IPS-18c (cell line): ENCODE data around the gene SMCO1.
"Not testable (repeated sequence)": the region's sequence is repeated elsewhere in the genome, so short reads cannot be mapped to it uniquely, and the experiment has no call there.

Experiments used
- H3K4me3 ChIP-seq: 2 replicates; pipeline ENCODE4 v1.7.0; 2013; ENCODE audit warnings: low read depth, mild to moderate bottlenecking, low read length, moderate library complexity; ENCODE audit not compliant: insufficient read depth
- H3K9me3 ChIP-seq: one replicate; pipeline ENCODE4 v1.6.1; 2013; ENCODE audit warnings: mild to moderate bottlenecking, low read length, moderate library complexity; ENCODE audit not compliant: control insufficient read depth, insufficient read depth

The SMCO1 gene

DNA sequence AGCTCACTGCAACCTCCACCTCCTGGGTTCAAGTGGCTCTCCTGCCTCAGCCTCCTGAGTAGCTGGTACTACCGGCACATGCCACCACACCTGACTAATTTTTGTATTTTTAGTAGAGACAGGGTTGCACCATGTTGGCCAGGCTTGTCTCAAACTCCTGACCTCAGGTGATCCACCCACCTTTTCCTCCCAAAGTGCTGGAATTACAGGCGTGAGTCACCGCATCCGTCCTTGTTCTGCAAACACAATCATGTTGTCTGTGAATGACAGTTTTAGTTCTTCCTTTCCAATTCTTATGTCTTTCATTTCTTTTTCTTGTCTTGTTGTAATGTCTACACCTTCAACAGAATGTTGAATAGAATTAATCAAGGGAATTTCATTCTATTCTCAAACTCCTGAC is 16.3 kb upstream of the SMCO1 start:
- no peaks in the 10 kb centered on the region for H3K9me3 ChIP-seq
- no peak overlapping the region for H3K4me3 ChIP-seq

DNA sequence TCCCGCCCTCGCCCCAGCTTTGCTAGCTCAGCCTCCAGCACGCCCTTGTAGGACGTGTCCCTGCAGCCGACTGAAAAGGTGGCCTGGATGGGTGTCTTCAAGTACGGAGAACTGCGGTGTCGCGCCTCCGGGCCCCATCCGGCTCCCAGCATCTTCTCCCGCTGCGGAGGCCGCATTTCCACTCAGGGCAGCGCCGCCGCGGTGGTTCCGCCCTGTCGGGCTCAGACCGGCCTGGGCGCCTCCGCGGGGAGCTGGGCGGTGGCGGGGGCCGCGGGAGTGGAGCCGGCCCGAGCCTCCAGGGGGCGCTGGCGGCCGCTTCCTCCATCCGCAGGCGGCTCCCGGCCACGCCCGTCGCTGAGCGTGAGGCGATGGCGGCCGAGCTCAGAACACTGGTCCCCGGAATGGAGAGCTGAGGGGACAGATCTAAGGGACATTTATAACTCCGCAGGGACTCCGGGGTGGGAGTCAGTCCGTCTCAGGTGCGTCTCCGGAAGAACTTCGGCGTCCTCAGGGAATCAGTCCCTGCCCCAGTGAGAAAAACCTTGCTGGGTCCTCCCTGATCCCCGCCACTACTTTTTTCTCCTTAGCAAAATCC is 13.6 kb upstream of the SMCO1 start:
- Histone ChIP-seq H3K9me3 (no peaks in the 10 kb centered on the region), H3K4me3 (peak overlapping the region; percentile 52)

DNA sequence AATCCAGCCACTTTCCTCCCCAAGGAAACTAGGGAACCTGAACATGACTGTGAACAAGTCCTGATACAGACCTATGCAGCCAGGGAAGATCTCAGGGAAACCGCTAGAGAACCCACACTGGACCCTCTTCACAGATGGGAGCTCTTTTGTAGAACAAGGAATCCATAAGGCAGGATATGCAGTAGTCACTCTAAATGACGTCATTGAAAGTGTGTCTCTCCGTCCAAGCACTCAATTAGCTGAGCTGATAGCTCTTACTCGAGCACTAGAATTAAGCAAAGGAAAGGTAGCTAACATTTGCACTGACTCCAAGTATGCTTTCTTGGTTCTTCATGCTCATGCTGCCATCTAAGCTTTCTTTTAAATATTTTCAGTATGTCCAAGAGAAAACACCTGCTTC is 10.0 kb upstream of the SMCO1 start:
- Histone ChIP-seq H3K4me3 (no peak overlapping the region), H3K9me3 (peaks cover 3% of the 10 kb centered on the region)

DNA sequence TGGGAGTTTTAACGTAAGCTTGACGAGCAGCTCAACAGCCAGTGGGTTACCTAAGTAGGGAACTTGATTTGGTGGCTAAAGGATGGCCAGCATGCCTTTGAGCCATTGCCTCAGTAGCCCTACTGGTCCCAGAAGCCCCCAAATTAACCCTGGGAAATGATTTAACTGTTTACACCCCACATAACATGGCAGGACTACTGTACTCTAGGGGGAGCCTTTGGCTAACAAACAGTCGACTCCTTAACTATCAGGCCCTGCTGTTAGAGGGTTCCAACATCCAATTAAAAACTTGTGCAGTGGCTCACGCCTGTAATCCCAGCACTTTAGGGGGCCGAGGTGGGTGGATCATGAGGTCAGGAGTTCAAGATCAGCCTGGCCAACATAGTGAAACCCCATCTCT is 9.4 kb upstream of the SMCO1 start:
- peaks cover 6% of the 10 kb centered on the region for H3K9me3 ChIP-seq

DNA sequence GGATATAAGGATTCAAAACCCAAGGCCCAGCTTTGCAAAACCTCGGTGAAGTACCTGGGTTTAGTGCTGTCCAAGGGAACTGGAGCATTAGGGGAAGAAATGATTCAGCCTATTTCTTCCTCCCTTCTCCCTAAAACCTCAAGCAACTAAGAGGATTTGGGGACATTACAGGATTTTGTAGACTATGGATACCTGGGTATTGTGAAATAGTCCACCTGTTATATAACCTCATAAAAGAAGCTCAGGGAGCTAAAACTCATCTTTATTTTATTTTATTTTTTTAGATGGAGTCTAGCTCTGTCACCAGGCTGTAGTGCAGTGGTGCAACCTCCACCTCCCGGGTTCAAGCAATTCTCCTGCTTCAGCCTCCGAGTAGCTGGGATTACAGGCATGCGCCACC is 8.7 kb upstream of the SMCO1 start:
- H3K9me3 ChIP-seq: peaks cover 11% of the 10 kb centered on the region
- H3K4me3 ChIP-seq: no peak overlapping the region

More for the DNA sequence above, 9.4 kb upstream of the SMCO1 start:
- H3K4me3 ChIP-seq: no peak overlapping the region

DNA sequence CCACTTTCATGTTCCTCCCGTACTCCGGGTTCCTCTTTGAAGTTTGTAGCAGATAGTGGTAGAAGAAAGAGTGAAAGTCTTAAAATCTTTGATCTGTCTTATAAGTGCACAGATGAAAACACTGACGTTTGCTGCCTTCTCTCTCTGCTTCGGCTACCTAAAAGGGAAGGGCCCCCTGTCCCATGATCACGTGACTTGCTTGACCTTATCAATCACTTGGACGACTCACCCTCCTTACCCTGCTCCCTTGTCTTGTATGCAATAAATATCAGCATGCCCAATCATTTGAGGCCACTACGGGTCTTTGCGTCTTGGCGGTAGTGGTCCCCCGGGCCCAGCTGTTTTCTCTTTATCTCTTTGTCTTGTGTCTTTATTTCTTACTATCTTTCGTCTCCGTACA is 6.1 kb upstream of the SMCO1 start:
- H3K9me3 ChIP-seq: peaks cover 16% of the 10 kb centered on the region
- not testable (repeated sequence) for H3K4me3 ChIP-seq

DNA sequence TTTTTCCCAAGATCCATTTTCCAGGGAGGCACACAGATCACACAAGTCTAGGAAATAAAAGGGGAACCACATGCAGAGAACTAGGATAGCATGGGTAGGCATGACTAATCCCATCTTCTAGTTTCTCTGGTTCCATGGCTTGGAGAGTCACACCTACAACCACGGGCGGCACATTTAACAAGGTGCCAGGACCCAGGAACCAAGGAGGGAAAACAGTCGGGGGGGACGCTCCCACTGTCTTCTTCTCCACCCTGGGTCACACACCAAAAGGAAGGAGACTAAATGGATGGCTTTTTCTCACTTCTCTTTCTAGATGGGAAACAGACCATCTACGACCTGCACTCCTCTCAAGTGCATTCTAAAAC is 4.6 kb upstream of the SMCO1 start:
- Histone ChIP-seq H3K4me3 (no peak overlapping the region), H3K9me3 (peaks cover 16% of the 10 kb centered on the region)

DNA sequence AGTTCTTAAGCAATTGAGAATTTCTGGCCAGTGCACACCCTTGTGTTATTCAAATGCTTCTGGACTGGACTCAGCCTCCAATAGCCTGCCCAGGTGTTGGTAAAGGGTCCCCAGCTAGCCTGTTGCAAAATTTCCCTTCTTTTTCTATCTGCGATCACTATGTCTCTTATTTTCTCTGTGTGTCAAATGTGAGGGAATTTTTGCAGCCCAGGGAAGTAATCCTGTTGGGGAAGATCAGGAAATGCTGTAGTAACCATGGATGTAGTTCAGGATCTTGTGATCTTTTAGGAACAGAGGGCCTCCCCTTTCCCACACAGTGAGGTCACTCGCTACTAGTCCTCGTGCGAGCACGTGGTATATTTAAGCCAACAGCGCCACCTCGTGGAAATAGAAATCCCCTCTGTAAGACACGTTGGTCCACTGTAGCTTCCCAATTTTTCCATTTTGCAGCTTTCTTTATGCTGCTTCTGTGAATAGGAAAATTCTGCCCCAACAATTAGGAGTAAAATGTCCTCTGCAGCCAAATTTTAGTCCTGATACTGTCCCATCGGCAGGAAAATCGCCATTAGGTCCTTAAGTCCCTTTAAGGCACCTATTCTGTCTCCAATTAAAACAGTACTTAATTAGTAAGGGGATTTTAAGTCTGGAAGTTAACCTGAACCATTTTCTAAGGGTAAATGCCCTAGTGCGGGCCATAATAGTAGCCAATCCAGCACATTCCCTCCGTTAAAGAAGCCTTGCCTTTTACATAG is 4.0 kb upstream of the SMCO1 start:
- Histone ChIP-seq H3K4me3 (no peak overlapping the region), H3K9me3 (peaks cover 16% of the 10 kb centered on the region)

DNA sequence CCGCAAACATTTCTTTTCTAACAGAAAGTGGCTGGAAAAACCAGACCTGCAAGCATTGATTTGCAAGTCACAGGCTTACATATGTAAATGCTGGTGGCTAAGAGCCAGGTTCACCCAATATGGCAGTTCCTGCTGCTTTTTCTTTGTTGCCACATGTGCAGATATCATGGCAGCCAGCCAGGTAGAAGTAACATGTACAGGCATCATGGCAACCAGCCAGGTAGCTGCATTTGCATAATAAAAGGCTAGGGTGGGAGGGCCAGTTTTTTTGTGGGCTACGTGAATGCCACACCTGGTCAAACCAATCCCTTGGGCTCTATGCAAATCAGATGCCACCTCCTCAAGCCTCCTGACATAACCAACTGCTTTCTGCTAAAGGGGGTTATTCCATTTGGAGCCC is 2.8 kb upstream of the SMCO1 start:
- H3K4me3 ChIP-seq: no peak overlapping the region; the same call in 1 of the 2 replicates
- peaks cover 16% of the 10 kb centered on the region for H3K9me3 ChIP-seq

DNA sequence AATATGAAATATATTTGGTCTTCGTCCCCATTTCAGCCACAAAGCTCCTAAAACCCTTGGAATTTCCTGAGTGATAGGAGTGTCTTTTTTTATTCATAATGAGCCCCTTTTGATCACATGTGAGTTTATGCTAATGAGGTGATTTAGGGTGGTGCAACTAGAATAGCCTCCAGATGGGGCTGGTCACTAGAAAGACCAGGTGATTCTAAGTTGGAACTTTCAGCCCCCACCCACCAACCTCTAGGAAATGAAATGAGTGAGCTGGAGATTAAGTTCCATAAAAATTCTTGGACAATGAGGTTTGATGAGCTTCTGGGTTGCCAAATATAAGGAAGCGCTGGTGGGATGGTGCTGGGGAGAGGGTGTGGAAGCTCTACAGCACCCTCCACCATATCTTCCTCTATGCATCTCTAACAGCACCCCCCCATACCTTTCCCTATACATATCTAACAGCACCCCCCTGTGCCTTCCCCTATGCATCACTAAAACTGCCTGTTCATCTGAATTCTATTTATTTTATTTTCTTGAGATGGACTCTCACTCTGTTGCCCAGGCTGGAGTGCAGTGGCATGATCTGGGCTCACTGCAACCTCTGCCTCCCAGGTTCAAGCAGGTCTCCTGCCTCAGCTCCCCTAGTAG is 2.1 kb upstream of the SMCO1 start:
- H3K9me3 ChIP-seq: peaks cover 16% of the 10 kb centered on the region
- no peak overlapping the region for H3K4me3 ChIP-seq

DNA sequence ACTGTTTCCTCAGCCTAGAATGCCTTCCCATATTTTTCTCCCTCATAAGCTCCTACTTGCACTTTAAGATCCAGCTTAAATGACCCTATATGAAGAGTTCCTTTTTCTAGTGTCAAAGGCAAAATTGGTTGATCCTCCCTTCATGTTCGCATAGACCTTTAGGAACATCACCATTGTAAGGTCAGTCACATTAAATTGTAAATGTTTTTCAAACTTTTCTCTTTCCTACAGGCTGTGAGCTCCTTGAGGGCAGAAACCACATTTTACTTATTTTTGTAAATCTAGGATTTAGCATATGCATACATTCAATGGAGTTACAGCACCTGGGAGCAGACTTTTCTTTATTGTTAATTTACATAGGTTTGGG is 813 bp downstream of the SMCO1 start:
- Histone ChIP-seq H3K9me3 (peaks cover 8% of the 10 kb centered on the region), H3K4me3 (no peak overlapping the region)

DNA sequence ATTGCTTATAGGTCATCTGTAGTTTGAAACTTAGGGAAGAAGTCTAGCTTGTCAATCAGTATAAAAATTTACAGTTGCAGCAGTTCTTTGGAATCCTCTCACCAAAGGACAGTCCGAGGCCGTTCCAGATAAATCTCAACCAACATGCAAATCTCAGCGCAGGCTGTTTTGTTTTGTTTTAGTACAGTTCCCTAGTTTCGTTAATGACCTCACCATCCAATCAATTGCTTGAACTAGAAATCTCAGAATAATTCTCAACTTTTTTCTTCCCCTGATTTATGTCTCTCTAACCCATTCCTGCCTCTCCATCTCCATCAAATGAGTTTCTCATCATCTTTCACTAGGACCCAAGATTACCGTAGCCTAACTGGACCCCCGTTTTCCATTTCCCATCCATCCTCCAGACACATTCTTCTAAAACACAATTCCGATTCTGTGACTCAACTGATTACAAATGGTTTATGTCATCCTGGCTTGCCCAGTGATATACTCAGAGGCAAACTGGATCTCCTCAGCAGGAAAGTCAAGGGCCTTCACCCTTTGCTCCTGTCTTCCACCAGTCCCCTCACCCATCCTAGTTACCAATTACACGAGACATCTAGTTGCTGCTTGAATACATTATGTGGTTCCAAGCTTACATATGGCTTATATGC is 1.3 kb downstream of the SMCO1 start:
- peaks cover 5% of the 10 kb centered on the region for H3K9me3 ChIP-seq

DNA sequence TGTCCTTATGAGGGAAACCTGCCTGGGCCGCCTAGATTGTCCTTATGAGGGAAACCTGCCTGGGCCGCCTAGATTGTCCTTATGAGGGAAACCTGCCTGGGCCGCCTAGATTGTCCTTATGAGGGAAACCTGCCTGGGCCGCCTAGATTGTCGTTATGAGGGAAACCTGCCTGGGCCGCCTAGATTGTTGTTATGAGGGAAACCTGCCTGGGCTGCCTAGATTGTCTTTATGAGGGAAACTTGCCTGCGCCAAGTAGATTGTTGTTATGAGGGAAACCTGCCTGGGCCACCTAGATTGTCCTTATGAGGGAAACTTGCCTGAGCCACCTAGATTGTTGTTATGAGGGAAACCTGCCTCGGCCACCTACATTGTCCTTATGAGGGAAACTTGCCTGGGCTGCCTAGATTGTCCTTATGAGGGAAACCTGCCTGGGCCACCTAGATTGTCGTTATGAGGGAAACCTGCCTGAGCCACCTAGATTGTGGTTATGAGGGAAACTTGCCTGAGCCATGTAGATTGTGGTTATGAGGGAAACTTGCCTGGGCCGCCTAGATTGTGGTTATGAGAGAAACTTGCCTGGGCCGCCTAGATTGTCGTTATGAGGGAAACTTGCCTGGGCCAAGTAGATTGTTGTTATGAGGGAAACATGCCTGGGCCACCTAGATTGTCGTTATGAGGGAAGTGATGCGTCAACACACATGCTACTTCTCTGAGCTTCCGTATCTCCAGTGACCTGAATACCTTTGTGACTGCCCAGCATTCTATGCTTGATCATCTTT is 3.3 kb downstream of the SMCO1 start:
- H3K9me3 ChIP-seq, H3K4me3 ChIP-seq: not testable (repeated sequence)

More for the DNA sequence above, 1.3 kb downstream of the SMCO1 start:
- no peak overlapping the region for H3K4me3 ChIP-seq

DNA sequence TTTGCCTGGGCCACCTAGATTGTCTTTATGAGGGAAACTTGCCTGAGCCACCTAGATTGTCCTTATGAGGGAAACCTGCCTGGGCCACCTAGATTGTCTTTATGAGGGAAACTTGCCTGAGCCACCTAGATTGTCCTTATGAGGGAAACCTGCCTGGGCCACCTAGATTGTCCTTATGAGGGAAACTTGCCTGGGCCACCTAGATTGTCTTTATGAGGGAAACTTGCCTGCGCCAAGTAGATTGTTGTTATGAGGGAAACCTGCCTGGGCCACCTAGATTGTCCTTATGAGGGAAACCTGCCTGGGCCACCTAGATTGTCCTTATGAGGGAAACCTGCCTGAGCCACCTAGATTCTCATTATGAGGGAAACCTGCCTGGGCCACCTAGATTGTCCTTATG is 4.0 kb downstream of the SMCO1 start:
- H3K4me3 ChIP-seq, H3K9me3 ChIP-seq: not testable (repeated sequence)

DNA sequence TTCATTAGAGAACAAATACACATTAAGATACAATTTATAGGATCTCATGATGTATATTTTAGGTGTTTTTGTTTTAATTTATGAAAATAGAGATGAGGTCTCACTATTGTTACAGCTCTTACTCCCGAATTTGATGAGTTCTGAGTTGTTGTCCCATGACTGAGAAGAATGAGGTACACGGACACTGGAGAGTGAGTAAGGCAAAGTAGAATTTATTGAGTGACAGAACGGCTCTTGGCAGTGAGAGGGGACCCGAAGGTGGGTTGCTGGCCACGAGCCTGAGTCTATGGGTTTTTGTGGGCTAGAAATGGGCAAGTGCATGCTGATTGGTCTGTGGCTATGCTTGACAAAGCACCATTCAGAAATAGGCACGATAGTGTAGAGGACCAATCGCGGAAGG is 8.5 kb downstream of the SMCO1 start:
- no peak overlapping the region for H3K4me3 ChIP-seq
- H3K9me3 ChIP-seq: peaks cover 2% of the 10 kb centered on the region

DNA sequence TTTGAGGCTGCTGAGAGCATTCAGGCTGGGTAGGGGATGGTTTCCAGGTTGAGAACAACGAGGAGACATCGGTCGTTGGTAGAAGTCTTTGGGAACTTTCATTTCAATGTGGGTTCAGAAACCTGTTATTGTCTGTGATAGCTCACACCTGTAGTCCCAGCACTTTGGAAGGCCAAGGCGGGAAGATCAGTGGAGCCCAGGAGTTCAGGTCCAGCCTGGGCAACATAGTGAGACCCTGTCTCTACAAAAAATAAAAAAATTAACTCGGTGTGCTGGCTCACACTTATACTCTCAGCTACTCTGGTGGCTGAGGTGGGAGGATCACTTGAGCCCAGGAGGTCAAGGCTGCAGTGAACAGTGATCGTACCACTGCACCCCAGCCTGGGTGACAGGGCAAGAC is 10.6 kb downstream of the SMCO1 start:
- Histone ChIP-seq H3K9me3 (peaks cover 2% of the 10 kb centered on the region), H3K4me3 (no peak overlapping the region)

DNA sequence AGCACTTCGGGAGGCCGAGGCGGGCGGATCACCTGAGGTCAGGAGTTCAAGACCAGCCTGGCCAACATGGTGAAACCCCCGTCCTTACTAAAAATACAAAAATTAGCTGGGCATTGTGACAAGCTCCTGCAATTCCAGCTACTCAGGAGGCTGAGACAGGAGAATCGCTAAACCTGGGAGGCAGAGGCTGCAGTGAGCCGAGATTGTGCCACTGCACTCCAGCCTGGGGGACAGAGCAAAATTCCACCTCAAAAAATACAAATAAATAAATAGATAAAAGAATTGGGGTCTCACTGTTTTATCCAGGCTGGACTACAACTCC is 11.1 kb downstream of the SMCO1 start:
- H3K4me3 ChIP-seq: peak overlapping the region; percentile 31; the same call in 1 of the 2 replicates
- not testable (repeated sequence) for H3K9me3 ChIP-seq
